ENCODE data around the gene FRY.

Gene FRY

DNA sequence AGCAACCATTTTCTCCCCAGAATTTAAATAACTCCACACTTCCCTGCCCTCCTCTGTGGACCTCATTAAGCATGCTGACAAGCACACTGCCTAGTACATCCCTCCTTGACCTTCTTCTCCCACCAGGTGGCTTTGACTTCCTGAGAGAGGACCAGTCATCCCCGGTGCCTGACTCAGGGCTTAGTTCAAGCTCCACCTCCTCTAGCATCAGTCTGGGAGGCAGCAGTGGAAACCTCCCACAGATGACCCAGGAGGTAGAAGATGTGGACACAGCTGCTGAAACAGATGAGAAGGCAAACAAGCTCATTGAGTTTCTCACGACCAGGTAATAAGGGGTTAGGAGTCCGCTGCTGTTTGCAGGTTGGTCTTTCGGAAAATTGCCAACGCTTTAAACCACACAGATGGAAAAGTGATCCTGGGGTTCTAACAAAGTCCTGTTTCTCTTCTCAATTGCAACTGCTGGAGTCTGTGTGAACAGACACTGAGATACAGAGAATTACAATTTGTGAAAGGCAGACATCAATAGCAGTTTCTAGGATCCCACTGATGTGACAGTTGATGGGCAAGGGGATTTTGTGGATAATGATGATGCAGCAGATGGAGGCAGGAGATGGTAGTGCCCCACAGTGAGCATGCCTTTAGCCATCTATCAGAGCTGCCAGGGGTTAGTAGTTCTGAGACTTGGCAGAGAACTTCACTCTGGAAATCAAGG, 196.9 kb downstream of the FRY start:
- no peak for DNase-seq

DNA sequence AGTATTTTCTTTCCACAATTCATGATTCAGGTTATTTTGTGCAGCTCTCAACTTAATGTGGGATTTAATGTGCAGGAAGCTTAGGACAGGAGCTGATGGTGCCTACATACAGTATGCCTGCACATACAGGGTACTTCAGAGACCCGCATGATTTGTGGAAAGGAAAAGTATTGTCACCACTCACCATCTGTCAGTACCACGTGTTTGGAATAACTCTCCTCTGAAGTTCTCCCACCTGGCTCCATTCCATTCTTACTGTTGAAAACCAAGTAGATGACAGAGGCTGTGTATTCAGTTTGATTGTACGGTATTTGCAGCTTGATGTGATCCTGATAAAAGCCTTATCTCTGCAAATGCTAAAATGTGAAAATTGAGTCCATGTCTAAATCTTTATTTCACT, 197.9 kb downstream of the FRY start:
- DNase-seq: no peak

DNA sequence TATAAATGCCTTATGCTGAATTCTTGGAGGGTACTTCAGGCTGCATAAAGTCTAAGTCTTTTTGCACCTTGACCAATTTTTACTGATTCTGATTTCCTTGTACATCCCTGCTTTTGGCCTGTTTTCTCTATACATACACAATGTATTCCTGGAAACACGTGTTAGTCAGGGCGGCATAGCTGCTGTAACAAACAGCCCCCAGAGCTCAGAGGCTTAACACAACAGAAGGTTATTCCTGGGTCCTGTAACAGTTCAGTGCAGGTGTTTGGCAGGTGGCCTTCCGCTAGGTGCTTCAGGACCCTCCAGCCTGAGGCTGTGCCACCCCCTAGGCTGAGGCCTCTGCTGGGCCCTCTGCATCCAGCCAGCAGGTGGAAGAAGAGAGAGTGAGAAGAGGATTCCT, 200.7 kb downstream of the FRY start:
- no peak for DNase-seq

DNA sequence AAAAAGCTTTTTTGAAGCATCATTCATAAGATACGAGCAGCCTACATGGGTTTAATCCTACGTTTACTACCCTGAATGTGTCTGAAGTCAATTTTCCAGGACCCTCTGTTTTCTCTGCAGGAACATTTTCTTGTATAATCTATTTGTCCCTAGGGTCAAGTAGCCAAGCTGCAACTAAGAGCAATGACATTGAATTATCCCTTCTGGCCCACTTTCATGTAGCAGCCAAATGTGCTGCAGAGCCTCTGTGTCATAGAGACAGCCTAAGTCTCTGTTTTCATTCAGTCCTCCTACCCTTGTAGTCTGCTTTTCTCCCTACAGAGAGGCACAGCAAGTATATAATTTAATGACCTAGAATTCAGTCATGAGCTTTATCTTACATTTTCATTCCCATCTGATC, 201.5 kb downstream of the FRY start:
- DNase-seq: no peak

DNA sequence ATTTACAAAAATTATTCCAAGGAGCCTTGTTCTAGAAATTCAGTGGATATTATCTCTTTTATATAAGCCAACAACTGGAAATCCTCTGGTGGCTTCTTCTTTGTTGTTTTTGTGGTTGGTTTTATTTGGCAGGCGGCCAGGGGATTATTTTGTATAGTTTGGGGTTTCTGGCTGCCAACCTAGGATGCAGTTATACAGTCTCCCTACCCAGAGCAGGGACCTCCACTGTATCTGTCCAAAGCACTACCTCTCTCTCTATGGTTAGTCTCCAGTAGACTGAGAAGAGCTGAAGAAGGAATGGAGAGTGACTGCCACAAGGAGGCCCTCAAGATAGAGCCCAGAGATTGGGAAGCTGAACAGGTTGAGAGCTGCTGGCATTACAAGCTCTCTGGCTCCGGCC, 203.3 kb downstream of the FRY start:
- no peak for DNase-seq

DNA sequence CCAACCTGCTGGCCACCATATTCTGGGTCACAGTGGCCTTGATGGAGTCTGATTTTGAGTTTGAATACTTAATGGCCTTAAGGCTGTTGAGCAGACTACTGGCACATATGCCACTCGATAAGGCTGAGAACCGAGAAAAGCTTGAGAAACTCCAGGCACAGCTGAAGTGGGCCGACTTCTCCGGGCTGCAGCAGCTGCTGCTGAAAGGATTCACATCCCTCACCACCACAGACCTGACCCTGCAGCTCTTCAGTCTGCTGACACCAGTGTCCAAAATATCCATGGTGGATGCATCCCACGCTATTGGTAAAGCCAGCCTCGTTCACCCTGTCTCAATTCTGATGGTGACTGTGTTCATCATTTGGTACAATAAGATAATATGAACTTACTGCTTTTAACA, 206.1 kb downstream of the FRY start:
- DNase-seq: no peak

DNA sequence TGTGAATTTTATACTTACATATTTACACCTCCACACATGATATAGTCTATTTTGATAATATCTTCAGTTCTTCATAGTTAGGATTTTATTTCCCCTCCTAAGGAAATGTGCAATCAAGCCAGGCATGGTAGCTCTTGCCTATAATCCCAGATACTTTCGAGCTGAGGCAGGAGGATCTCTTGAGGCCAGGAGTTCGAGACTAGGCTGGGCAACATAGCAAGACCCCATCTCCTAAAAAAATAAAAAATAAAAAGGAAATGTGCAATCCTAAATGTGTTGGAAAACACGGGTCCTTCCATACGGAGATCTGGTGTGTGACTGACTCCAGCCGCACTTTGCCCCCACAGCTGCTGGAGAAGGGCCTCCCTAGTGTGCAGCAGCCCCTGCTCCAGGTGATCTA, 212.1 kb downstream of the FRY start:
- DNase-seq: no peak

DNA sequence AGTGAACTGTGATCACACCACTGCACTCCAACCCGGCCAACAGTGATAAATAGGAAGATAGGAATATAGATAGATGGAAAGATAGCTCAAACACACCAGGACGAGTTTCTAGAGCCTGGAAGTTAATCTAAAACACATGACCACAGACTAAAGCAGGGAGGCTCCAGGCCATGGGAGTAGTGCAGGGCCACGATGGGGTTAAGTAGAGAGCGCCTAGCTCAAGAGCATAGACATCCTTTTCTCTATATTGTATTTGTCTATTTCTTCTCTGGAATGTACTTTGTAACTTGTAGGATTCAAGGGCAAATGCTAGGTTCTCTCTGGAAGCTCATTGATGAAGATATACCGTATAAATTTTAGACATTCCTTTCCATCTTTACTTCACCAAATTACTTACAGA, 214.0 kb downstream of the FRY start:
- DNase-seq: no peak

DNA sequence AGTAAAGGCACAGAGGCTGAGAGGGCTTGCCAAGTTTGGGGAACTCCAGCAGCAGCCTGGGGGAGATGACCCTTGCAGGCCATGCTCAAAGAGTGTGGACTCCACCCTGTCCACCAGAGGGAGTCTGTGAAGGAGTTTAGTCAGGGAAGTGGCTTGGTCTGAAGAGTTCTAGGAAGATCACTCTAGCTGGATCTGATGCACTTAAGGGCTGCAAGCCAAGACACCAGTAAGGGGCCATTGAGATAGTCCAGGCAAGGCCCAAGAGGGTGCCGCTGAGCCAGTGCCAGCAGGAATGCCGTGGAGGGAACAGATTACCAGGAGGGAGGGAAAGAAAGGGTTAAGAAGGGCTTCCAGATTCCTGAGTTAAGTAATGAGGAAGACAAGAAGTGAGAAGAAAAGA, 214.9 kb downstream of the FRY start:
- peak; percentile 64 for DNase-seq

DNA sequence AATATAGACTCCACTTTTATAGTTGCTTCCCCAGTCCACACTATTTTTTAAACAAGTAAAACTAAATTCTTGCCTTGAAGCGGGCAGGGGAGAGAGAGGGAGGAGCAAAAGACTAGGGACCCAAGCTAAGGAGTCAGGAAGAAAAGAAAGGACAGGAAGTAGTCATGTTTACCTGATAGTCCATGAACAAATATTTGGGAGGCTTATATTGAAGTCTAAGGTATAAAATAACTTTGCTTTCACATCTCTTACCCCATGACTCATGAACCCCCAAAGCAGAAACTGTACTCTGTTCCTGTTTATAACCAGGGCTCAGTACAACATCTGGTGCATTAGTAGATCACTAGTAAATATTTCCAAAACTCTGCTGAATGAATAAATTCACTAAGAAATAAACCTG, 216.3 kb downstream of the FRY start:
- DNase-seq: no peak

DNA sequence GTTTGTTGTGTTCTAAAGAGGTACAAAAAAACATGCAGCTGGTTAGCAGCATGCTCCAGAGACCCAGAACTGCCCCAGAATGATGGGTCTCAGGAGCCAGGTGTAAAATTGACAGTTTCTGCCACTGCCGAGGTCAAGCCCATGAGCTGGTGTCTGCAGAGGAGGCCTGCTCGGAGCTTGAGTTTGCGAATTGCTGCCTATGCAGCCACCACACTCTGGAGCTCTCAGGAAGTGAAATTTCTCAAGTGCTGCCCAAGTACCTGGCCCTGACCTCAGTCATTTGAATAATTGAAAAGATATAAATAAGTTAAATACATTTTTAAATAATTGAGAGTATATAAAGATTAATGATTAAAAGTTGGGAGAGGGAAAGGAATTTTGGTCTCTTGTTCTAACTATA, 217.2 kb downstream of the FRY start:
- no peak for DNase-seq

DNA sequence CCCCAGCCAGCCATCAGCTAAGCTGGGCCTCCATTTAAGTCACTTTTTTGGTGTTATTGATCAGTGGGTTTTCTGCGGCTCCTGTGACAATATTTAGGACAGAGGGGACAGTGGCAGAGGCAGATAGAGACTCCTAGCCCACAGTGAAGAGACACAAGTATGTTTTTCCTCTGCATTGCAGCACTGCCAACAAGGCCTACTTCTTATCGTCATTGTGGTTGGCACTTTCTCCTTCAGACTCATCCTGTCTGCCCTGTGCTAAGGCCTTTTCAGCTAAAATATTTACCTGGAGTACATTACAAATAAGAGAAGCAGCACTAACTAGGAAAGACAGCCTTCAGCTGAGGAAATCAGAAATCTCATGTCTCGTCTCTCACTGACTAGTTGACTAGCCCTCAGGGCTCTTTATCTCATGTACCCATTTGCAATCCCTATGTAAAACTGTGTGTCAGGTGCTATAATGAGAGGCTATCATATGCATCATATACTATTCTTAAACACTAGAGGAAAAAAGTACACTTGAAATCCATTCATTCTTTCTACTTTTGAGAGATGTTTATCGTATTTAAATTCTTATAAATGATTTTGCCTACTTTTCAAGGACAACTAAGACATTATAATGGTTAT, 221.4 kb downstream of the FRY start:
- DNase-seq: no peak

DNA sequence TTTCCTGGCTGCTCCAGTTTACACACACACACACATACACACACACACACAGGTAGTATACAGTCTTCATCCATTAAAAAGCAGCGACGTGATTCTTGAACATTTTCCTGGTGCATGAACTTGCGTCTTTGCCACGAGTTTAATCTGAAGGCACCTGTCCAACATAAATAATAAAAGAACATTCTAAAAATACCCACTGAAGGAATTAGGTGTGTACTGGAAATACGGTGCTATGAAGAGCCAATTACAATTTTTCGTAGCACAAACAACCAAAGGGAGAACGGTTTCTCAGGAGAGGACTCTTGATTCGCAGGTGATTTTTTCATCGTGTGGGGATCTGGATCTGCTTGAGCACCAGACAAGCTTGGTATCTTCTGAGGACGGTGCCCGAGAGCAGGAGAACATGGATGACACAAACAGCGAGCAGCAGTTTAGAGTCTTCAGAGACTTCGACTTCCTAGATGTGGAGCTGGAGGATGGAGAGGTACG, 222.4 kb downstream of the FRY start:
- no peak for DNase-seq

DNA sequence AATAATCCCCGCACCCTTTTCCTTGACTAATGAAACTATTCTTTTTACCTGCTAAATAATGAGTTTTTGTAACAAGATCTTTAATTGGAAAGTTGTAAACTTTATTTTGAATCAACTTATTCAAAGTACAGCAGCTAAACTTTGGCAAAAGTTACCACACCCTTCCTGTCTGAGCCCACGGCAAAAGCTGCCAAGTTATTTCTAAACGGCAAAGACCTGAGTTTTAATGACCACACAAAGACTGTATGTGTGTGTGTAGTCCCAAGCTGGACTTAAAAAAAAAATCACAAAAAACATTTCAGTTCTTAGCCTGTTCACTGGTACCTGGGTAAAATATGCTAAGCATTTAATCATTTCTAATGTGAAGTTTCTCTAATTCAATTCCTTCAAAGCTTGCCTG, 222.8 kb downstream of the FRY start:
- no peak for DNase-seq

DNA sequence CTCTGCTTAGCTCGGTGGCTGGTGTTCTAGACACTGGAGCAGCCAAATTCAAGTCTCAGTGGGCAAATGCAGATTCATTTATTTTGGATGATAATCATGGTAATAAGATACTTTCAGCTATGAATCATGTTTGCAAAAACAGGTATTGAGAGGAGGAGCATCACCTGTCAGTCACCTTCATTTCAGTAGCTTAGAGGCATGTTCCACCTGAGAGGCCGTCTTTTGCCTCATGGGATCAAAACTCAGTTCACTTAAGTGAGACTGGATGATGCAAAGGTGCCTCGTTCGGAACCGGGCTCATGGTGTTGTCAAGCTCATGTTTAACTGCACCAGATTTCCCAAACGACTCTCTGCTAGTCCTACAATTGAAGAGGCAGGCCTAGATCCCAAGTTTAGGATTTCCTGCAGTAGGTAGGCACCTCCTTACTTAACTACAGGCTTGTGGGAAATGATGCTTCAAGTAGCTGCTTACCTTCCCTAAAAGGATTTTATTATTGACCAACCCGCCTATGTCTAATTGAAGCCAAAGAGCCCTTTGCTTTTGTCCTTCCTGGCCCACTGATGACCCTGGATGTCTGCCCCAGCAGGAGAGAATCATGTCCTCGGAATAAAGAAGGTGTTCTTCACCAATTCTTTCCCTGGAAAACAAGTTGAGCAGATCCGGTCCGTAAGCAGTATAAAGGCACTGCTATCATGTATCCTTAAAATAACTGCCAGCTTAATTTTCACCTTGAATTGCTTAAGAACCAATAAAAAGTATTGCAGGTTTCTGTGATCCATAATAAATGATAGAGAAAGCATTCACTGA, 223.5 kb downstream of the FRY start:
- no peak for DNase-seq

DNA sequence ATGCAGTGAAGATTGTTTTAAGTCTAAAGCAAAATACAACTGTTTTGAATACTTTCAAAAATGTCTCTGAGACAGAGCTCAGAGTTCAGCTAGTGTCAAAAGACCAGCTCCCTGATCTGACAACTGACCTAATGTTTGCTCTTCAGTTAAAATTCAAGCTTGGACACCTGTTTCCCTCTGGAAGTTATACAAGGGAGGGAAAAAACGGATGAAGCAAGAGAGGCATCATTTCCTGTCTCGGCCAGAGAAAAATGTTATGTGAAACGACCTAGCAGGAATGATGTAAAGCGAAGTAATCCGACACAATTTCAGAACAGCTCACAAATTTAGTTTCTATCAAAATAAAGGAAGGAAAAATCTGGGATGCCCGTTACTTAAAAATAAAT, 224.1 kb downstream of the FRY start:
- peak; percentile 36 for DNase-seq

DNA sequence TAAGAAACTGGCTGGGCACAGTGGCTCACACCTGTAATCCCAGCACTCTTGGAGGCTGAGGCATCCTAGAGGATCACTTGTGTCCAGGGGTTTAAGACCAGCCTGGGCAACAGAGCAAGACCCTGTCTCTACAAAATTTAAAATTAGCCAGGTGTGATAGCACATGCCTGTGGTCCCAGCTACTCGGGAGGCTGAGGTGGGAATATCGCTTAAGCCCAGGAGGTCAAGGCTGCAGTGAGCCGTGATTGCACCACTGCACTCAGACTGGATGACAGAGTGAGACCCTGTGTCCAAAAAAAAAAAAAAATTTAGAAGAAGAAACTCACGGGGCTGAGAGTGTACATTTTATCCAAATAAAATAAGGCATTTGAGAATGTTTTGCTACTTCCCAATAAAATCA, 224.7 kb downstream of the FRY start:
- DNase-seq: no peak

DNA sequence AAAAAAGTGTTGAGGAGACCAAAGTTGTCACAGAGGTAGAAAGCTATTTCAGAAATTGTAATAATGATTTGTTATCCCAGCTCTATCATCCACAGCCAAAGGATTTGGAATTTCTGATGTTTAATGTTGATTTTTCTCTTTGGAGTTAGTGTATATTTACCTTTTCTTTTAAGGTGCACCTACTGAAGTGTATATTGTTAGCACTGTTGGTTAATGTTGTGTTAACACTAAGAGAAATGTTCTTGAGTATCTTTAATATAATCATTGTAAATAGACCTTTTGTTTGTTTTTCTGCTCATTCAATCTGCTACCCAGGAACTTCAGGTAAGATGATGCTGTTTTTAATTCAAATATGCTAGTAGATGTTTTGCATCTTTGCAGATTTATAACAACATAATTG, 226.1 kb downstream of the FRY start:
- DNase-seq: no peak

DNA sequence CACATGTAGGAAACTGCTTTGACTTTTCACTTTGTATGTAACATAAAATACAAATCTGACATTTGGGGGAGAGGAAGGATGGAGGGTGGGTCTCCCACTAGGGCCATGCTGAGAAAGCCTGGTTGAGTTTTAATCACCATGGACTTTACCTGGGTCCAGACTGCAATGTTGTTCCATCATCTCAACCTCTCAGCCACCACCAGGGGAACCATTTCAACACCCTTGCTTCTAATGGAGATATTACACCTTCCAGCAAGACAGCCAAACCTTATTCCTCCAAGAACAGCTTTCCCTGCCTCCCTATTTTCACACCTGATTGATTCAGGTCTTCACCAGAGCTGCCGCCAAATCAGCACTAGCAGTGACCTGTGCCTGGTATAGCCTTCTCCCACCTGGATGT, 227.5 kb downstream of the FRY start:
- DNase-seq: no peak

DNA sequence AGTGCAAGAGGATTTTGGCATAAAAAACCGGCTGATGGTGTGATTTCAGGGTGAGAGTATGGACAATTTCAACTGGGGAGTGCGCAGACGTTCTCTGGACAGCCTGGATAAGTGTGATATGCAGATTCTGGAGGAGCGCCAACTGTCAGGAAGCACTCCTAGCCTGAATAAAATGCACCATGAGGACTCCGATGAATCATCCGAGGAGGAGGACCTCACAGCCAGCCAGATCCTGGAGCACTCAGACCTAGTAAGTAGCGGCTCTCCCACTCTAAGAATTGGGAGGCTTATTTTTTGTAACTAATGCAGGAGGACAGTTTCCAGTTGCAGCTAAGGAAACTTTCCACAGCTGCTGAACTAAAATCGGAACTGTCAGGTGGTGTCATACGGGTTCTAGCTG, 230.0 kb downstream of the FRY start:
- peak; percentile 82 for DNase-seq

DNA sequence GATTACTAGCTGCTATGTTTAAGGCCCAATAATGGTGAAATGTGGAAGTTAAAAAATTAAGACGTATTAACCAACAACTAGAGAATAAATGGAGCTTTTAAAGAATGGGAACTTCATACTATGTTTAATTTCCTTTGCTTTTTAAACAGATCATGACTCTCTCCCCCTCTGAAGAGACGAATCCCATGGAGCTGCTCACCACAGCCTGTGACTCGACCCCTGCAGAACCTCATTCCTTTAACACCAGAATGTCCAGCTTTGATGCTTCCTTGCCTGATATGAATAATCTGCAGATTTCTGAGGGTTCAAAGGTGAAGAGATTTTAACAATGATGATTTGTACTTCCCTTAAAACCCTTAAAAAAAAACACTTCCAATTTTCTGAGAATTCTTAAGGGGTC, 230.6 kb downstream of the FRY start:
- peak; percentile 3 for DNase-seq

DNA sequence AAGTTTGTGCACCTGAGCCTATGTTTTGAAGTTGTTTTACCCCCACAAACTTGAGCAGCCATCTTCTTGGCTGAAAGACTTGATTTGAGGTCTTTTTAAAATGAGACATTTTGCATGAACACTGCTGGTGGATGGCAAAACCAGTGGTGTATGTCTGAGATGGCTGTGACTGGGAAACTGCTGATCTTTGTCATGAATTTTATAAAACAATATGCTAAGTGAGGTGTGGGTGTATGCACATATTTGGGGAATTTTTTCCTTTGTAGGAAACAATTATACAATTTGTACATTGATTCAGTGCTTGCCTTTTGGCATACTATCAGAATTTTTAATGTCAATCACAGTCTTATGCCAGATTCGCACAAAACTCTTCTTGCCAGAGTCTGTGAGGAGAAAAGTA, 231.0 kb downstream of the FRY start:
- DNase-seq: no peak

DNA sequence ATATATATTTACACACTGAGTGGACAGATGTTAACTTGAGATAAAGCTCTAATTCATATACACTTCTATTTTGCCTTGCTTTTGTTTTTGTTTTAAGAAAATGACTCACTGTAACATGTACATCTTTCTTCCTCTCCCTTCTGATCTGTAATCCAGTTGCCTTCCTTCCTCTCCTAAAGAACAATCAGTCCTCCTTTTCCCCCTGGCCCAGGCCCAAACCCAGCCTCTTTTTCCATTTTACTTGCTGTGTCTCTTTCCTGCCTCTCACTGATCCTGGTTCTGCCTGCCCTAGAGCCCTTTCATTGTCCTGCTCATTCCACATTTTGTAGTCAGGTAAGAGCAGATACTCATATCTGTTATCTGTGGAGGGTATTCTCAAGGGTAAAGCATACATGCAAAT, 232.8 kb downstream of the FRY start:
- DNase-seq: no peak

DNA sequence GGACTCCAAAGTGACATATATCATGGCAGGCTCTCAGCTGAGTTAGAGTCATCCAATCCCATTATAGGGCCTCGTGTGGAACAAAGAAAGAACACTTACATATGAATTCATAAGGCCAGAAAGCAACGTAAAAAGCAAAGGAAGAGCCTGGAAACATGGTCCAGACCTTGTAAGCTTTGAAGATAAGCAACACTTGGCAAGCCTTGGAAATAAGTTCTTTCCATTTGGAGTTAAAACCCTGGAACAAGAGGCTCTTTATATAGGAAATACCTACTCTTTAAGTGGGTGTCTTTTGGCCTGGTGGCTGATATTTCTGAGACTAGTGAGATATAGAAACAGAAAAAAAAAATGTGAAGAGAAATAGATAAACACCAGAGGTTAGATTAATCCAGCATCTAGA, 234.2 kb downstream of the FRY start:
- no peak for DNase-seq
